ENCODE results near the gene DIRAS1.
"Not testable (repeated sequence)": the region's sequence is repeated elsewhere in the genome, so short reads cannot be mapped to it uniquely, and the experiment has no call there.

Gene DIRAS1

DNA sequence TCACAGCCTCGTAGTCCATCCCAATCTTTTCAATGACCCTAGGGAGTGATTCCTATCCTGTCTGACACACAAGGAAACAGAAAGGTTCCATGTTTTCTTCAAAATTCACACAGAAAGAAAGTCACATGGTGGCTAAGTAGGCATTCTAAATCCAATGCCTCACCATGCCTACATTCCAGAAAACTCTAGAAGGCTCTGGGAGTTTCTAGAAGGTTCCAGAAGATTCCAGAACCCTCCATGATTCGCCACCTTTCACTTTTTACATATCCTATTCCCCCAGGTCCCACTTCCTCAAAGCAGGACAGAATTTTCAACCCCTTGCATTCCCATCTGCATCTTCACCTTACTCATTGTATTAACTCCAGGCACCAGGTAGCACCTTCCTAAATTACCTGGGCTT lies 41.7 kb downstream of the DIRAS1 start:
- DNase-seq (ENCODE audit: low read depth in 1 of 2, low spot score in 1 of 2): no peak

DNA sequence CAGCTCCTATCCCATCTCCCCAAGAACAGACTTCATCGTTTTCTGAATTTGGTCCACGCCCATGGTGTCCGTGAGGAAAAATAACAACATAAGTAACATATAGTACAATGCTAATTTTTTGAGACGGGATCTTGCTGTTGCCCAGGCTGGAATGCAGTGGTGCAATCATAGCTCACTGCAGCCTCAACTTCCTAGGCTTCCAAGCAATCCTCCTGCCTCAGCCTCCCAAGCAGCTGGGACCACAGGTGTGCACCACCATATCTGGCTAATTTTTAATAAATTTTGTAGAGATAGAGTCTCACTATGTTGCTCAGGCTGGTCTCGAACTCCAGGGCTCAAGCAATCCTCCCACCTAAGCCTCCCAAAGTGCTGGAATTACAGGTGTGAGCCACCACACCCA lies 42.2 kb downstream of the DIRAS1 start:
- DNase-seq (ENCODE audit: low read depth in 1 of 2, low spot score in 1 of 2): not testable (repeated sequence)

DNA sequence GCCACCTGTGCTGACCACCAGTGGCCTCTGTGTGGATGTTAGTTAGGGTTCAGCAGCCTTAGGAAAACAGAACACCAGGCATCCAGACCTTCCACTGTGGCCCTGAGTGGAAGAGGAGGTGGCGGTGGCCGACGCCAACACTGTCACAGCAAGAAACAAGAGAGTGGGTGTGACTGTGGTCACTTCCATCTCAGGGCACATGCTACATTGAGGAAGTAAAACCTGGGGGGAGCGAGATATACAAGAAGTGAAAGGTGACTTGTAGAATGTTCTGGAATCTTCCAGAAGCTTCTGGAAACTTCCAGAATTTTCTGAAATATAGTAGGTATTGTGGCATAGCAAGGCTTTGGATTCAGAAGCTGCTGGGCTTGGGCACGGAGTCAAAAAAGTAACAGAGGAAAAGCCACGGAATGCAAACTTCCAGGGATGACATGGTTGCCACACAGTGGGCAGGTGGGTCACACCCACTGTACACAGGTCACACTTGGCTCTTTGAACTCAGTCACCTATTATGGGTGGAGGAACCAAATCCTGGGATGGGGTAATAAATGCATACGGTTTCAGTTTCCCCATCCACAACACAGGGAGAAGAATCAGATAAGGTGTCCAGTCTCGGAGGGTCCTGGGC lies 43.0 kb downstream of the DIRAS1 start:
- no peak for DNase-seq (ENCODE audit: low read depth in 1 of 2, low spot score in 1 of 2)

DNA sequence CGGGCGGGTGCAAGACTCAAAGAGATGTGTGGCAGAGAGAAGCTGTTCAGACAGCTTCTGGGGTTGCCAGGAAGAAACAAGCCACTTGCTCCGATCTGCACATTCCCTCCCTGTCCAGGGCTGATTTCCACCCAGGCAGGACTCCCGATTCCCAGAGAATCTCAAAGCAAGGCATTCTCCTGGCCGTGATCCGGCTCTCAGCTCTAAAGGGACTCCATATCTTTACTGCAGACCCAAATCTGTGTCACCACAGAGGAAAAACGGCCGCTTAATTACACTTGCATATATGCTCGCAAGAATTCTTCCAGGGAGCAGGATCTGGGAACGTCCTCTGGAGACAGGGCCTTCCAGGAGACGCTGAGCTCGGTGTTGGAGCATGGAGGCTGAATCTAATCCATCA lies 44.3 kb downstream of the DIRAS1 start:
- no peak for DNase-seq (ENCODE audit: low read depth in 1 of 2, low spot score in 1 of 2)

DNA sequence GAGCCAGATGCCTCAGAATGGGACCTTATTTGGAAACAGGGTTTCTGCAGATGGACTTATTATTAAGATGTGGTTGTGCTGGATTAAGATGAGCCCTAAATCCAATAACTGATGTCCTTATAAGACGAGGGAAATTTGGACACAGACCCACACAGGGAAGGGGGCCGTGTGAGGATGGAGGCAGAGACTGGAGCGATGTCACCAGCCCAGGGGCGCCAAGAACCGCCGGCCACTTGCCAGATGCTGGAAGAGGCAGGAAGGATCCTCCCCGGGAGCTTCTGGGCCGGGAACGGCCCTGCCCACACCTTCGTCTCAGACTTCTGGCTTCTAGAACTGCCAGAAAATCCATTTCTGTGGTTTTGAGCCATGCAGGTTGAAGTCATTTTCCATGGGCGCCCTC lies 45.3 kb downstream of the DIRAS1 start:
- no peak for DNase-seq (ENCODE audit: low read depth in 1 of 2, low spot score in 1 of 2)

DNA sequence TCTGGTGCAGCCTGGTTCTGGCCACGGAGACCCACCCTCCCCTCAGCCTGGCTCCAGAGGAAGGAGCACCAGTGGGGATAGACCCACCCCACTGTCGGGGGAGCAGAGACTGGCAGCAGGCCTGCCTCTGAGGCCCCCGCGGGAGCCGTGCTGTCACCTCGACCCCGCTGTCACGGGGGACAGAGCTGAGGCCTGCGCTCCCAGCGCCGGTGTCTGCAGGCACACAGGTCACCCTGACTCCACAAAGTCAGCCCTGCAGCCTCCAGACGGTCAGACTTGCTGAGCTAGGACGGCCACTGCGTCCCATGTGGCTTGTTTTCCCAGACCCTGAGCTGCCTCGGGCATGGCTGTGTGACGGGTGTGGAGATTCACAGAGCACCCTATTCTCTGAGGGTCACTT lies 51.0 kb downstream of the DIRAS1 start:
- DNase-seq (ENCODE audit: low read depth in 1 of 2, low spot score in 1 of 2): no peak

DNA sequence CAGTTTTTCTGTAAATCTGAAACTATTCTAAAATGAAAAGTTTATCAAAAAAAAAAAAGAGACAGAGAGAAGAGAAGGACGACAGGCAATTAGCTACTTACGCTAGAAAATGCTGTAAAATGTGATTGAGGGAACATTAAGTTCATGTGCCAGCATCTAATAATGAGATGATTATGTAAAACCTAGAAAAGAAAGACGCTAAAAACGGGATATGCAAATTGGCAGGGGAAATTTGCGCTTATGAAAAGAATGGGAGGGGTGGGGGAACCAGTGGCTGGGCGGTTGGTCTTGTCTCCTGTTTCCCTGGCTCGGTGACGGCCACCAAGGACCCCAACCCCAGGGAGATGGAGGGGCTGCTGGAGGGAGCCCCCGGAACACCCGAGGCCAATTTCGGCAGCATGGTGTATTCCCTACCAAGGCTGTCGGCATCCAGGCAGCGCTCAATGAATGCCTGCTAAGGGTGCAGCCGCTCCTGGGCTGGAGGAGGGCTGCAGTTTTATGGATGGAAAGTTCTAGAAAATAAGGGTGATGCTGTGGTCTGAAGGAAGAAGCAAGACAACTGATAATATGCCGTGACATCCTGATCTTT lies 52.9 kb downstream of the DIRAS1 start:
- no peak for DNase-seq (ENCODE audit: low read depth in 1 of 2, low spot score in 1 of 2)

DNA sequence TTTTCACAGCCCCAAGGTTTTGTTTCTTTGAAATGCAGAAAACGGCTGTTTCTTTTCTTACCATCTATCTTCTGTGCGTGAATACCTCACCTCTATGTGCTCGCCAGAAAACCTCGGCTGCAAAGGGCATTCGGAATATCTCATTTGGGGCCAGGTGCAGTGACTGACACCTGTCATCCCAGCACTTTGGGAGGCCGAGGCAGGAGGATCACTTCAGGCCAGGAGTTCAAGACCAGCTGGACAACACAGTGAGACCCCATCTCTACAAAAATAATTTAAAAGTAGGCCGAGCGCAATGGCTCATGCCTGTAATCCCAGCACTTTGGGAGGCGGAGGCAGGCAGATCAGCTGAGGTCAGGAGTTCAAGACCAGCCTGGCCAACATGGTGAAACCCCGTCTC lies 53.8 kb downstream of the DIRAS1 start:
- not testable (repeated sequence) for DNase-seq (ENCODE audit: low read depth in 1 of 2, low spot score in 1 of 2)

DNA sequence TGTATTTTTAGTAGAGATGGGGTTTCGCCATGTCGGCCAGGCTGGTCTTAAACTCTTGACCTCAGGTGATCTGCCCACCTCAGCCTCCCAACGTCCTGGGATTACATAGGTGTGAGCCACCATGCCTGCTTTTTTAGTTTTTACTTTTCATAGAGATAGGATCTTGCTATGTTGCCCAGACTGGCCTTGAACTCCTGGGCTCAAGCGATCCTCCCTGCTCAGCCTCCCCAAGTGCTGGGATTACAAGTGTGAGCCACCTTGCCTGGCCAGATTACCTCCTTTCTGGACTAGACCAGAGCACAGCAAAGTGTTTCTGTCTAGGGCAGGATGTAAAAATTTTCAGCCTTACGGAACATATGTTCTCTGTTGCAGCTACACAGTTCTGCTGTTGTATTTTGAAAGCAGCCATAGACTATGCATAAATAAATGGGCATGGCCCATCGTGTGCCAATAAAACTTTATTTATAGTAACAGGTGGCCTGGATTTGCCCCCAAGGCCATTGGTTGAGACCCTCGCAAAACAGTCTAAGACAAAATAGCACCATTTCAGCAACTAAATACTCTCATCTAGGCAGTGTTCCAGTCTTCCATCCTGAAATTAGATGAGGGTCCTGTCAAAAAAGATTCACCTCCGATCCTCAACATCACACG lies 54.7 kb downstream of the DIRAS1 start:
- DNase-seq (ENCODE audit: low read depth in 1 of 2, low spot score in 1 of 2): no peak

DNA sequence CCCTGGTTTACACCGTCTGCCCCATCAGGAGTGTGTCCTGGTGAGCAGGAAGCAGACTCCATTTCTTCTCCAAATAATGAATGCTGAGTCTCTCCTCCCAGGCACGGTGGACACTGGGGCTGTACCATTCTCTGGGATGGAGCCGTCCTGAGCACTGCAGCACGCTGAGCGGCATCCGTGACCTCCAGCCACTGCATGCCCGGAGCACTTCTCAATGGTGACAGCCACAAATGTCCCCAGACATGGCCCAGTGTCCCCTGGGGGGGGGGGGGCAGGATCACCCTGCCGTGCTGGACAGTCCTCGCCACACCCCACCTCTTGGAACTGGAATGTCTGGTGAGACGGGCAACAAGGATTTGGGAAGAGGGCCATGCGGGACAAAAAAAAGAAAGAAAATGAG lies 56.1 kb downstream of the DIRAS1 start:
- no peak for DNase-seq (ENCODE audit: low read depth in 1 of 2, low spot score in 1 of 2)

Measured in activated T-helper 1 cell treated with anti-CD3 and anti-CD28 coated beads, Interleukin-2, amount 50 U/mL, for 16 hours (primary cell).